Stimulated activated CD4-positive, alpha-beta T cell treated with anti-CD3 and anti-CD28 coated beads, Interleukin-2, amount 100 ng/mL, for 24 hours (primary cell): ENCODE data around the gene FASN.

Experiments used
- DNase-seq, 2 donors: peaks; one replicate each; pipeline ENCODE4 v3.0.0-alpha.2; 2020

FASN gene

GRCh38 chr17:82037092-82037888, 60.7 kb downstream of the FASN start, which contains the start of gene DCXR:
Gene DCXR, minus strand, starts transcription at chr17:82037697. Its CDS starts 15 bp downstream, at chr17:82037682.
- DNase-seq: peak; percentile 95 to 98

DNA sequence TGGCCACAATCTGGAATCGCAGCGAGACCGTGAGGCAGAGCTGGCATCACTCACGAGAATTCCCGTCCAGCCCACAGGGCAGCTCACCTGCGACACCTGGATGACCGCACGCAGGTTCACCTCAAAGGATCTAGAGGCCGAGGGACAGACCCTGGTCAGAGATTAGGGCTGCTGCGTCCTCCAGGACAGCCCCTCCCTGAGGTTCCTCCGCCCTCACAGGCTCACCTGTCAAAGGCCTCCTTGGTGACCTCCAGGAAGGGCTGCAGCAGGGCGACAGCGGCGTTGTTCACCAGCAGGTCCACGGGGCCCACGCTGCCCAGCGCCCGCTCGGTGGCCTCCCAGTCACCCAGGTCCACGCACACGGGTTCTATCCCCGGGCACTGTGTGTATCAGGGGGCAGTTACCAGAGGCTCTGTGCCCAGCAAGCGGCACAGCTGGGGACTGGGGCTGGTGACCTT, 61.4 kb downstream of the FASN start:
- DNase-seq: no peak

DNA sequence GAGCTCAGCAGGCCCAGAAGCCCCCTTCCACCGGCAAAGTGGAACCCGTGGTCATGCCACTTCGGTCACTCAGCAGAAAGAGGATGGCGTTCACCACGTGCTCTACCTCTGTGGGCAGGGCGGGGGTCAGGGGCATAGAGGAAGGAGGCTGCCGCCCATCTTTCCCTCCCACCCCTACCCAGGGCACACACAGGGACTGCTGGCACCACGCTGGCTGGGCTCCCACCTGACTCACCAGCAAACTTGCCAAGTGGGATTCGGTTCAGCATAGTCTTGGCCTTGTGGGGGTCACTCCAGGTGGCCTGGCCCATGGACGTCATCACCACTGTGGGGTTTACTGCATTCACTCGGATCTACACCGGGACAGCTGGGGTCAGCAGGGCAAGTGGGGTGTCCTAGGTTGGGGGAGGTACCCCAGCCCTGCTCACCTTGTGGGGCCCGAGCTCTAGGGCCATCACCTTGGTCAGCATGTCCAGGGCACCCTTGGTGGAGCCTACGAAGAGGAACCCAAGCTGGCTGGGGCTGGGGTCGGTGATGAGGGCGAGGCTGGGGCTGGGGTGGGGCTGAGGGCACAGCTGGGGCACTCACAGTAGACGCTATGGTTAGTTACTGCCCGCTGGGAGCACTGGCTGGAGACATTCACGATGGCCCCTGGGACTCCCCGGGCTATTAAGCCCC, 61.9 kb downstream of the FASN start:
- DNase-seq: no peak

DNA sequence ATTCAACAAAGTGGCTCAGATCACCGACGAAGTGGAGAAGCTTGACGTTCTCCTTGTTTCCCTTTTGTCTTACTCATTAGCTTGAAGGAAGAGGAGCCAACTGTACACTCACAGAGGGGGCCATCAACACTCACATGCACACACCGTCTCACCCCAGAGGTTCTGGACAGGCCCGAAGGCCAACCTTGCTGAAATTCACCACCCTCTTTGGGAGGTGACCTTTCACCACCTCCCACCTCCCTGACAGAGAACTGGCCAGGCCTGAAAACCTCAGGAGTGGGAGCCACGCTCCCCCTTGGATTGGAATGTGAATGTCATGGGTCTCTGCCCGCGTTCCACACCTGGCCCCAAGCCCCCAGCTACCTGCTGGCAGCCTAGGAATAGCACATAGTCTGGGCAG, 62.5 kb downstream of the FASN start:
- DNase-seq: no peak

- DNase-seq: no peak
Measured at GRCh38 chr17:82034371-82035011, 63.5 kb downstream of the FASN start.

DNA sequence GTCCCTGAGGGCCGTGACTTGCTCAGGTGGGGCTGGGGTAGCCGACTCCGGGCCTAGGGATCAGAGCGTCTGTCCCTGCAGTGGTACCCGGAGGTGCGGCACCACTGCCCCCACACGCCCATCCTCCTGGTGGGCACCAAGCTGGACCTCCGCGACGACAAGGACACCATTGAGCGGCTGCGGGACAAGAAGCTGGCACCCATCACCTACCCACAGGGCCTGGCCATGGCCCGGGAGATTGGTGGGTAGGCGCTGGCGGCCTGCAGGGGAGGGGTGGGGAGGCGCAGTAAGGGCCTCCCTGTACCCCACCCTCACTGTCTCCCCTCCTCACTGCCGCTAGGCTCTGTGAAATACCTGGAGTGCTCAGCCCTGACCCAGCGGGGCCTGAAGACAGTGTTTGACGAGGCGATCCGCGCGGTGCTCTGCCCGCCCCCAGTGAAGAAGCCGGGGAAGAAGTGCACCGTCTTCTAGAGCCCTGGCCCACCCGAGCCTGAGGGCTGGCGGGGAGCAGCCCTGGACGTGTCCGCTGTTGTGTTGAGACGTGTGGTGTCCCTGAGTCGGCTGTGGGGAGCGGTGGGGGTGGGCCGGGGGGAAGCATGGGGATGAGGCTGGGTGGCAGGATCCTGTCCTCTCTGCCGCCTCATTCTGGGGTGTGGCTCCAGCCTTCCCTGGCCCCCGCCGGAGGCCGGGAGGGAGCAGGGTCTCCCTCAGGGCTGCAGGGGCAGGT, 64.5 kb downstream of the FASN start:
- no peak for DNase-seq

DNA sequence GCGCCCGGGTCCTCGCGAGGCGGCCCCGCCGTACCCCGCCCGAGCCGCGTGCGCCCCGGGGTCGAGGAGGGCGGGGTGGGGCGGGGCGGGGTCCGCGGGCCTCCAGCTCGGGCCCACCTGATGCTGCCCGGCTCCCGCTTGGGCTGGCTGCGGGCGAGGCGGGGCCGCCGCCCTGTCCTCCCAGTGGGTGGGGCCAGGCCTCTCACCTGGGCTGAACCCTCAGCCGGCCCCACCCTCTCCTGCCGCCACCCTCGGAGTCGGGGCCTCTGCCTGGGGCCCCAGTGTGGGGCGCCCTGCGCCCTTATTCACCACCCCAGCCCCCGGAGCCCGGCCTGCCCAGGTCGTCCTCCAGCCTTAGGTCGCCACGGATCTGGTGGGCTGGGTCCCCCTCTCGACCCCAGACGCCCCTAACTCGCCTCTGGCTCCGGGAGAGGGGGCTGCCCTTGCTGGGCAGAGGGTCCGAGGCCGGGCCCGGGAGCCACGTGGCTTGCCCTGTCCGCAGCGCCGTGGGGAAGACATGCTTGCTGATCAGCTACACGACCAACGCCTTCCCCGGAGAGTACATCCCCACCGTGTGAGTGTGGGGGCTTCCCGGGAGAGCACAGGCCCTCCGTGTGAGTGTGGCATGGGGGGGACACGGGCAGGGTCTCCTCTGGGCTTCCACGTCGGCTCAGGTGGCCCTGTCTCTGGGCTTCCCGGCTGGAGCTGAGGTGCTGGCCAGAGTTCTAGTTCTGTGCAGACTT, 66.0 kb downstream of the FASN start:
- peak in 1 of 2 donors; percentile 67 for DNase-seq

DNA sequence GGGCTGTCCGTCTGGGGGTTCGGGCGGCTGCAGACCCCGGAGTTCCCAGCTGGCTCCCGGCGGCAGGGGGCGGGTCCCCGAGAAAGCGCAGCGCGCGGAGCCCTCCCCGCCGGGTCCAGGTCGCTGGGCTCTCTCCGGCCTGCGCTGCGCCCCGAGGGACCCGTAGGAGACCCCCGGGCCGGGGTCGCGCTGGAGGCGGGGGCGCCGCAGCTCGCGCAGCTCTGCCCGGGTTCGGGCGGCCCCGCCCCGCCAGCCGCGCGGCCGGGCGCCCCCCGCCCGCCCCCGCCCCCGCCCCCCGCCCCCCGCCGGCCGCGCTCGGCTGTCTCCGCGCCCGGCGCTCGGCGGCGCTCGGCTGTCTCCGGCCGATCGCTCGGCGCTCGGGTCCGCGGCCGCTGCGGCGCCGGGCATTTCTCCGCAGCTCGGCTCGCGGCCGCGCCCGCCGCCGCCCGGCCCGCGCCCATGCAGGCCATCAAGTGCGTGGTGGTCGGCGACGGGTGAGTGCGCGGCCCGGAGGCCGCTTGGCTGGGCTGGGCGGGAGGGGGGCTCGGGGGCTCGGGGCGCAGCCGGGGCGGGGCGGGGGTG, 66.6 kb downstream of the FASN start, which contains the start of gene RAC3:
Gene RAC3, plus strand, starts transcription at position 376 of the 582 bp plus-strand sequence. Its CDS starts 84 bp downstream, at position 460.
- DNase-seq: peak in 1 of 2 donors; percentile 34

DNA sequence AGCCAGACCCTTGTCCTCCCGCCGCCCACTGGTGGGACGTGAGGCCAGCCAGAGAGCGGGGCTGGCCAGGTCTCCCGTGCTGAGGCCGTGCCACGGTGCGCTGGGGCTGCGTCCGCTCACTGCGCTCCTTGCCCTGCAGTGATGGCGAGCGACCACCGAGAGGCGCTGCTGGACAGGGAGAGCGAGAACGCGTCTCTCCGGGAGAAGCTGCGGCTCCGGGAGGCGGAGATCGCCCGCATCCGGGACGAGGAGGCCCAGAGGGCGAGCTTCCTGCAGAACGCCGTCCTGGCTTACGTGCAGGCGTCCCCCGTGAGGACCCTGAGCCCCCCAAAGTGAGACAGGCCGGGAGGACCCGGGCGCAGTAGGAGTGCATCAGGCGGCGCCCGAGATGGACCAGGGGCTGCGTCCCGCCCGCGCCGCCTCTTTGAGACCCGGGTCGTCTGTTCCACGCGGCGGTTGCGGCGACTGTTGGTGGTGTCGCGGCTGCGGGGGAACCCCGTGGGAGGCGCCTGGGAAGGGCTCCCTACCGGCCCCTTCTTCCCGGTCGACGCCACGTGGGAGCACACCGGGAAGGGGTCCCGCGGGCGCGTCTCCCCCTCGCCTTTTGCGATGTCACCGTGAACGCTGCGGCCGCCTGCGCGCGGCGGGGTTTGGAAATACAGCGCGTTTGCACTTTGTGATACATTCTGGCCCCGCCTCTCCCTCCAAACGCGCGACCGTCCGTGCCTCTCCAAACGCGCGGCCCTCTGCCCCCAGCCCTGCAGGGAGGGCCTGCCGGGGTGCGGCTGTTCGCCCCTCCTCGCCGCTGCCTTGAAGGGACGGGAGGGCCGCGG, 67.3 kb downstream of the FASN start:
- DNase-seq: peak; percentile 81 to 86

DNA sequence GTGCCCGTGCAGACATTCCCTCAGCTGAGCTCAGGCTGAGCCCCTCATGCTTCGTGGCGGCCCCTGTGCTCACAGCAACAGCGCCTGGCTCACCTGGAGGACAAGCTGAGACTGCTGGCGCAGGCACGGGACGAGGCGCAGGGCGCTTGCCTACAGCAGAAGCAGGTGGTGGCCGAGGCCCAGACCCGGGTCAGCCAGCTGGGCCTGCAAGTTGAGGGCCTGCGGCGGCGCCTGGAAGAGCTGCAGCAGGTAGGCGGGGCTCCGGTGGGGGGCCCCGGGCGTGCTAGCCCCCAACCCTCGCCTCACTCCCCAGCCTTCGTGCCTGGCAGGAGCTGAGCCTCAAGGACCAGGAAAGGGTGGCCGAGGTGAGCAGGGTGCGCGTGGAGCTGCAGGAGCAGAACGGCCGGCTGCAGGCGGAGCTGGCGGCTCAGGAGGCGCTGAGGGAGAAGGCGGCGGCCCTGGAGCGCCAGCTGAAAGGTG, 68.0 kb downstream of the FASN start:
- no peak for DNase-seq

DNA sequence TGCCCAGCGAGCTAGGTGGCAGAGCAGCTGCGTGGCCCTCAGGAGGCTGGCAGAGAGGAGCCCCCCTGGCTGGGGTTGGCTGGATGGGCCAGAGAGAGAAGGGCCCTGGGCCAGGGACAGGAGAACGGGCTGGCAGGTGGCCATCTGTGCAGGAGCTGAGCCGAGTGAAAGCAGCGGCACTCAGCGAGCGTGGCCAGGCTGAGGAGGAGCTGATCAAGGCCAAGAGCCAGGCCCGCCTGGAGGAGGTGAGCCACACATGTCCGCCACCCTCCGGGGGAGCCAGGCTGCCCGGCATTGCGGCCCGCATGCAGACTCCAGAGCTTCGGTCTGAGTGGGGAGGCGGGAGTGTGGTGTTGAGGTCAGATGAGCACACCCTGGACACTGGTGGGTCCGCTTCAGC, 68.6 kb downstream of the FASN start:
- no peak for DNase-seq

GRCh38 chr17:82028966-82029365, 69.1 kb downstream of the FASN start:
- no peak for DNase-seq
